ENCODE measurements around the gene OR2S2.
A peak's percentile ranks its signal among the peaks of the same experiment; 100 is the strongest.
"Not testable (repeated sequence)": the region's sequence is repeated elsewhere in the genome, so short reads cannot be mapped to it uniquely, and the experiment has no call there.

OR2S2 gene

DNA sequence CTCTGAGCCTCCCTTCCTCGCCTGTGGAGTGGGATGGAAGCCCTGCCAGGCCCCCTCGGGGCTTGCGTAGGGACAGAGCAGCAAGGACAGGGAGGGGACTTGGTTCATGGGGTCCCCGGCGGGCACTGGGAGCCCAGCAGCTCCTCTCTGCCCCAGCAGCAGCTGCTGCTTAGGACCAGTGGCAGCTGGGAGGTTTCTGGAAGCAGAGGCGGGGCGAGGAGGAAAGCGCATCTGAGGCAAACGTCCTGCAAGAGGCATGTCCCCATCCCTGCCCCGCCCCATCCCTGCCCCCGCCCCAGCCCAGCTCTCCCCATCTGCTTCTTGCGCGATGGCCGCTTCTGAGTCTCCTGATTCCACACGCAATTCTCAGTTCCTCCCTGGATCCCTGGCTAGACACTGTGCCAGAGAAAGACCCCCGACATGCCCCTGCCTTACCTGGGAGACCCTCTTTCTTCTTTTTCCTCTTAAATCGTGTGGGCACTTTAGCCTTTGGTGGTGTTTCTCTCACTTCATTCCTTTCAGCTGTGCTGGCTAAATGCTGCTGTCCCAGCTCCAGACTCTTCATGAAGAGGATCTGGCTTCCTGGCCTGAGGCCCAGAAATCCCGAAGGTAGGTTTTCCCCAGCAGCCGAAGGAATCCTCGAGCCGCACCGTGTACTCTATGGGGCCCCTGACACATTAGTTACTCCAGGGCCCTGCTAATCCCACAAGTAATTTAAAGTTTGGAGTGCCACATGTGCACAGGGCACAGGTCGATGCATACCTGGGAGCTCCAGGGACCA is 4.4 kb upstream of the OR2S2 start:
- no peak for DNase-seq (ENCODE audit: low read depth)

DNA sequence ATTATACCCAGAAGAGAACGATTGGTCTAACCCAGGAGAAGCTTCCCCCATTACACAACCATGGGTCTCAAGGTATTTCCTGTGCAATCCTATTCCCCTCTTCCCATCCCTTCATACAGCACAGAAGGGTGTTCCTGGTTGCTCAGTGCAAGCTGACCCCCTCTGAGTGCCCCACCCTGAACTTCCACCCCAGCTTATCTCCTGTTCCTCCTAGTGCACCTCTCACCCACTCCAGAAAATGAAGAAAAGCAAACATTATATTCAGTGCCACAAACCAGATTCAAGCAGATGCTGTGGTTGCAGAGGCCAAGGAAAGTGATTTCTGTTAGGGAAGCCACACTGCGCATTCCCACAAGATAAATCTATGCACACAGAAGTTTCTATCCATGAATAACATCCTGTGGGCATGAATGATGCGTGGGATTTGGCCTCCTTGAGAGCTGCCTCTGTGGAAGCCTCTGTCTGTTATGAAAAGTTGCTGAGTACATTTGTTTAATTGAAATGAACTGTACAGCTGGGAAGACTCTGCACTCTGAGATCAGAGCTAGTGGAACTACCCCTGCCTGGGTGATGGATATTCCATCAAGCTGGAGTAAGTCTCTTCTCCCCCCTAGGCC is 2.2 kb upstream of the OR2S2 start:
- DNase-seq (ENCODE audit: low read depth), result no peak

DNA sequence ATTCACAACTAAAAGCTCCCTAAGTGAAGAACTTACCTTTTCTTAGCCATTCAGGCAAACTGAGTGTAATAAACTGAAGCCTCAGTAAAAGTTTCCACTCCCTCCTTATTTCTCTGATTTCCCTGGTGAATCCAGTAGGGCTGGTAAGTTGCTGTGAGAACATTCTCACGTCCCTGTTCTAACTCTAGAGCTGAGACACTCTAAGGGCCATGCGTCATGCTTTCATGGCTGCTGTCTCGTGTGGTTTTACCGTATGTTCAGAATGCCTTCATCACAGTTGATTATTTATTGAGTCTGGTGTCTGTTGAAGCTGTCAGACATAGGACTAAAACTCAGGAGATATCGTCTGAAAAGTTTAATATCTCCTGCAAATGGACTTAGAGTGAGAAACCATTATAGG is 1.3 kb downstream of the OR2S2 start:
- no peak for DNase-seq (ENCODE audit: low read depth)

GRCh38 chr9:35954942-35955546 is 2.9 kb downstream of the OR2S2 start:
- peak; percentile 12 for DNase-seq (ENCODE audit: low read depth)

DNA sequence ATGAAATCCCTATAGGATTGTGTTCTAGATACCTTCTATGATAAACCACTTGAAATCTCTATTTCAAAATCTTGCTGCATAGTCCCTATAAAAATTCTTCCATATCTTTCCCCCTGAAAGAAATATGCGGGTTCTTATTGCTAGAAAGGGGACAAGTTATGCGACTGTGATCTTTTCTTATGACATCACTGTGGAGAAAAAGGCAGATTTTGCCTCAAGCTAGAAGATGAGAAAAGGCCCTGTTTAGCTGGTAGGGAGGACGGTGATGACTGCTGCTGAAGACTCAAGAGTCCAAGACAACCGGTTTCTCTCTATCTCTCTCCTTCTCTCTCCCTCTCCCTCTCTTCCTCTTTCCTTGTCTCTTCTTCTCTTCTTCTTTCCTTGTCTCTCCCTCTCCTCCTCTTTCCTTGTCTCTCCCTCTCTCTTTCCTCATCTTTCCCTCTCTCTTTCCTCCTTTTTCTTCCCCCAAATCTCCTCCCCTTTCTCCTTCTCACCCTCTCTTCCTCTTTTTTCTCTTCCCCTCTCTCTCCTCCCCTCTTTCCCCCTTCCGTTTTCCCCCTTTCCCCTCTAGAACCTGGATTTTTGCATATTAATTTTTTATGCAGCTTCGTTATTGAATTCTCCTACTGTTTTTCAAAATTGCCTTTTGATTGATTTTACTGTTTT is 5.3 kb downstream of the OR2S2 start:
- DNase-seq (ENCODE audit: low read depth), result no peak

DNA sequence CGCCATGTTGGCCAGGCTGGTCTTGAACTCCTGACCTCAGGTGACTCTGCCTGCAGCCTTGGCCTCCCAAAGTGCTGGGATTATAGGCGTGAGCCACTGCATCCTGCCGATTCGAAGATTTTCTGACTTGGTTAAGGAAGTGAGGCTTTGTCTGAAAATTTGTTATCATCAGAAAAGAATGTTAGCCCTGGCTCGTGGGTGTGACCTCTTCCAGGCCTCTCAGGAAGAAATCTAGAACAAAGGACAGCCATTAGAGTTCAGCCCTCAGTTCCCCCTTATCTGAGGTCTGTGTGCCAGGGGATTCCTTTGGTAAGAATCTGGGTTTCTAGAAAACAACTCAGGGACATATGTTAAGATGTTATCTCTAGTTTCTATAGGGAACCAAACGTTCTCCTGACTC is 6.2 kb downstream of the OR2S2 start:
- no peak for DNase-seq (ENCODE audit: low read depth)

- DNase-seq (ENCODE audit: low read depth), result no peak
These were observed 9.0 kb downstream of the OR2S2 start for GRCh38 chr9:35948901-35949318.

- DNase-seq (ENCODE audit: low read depth), result no peak
These were observed 9.5 kb downstream of the OR2S2 start for GRCh38 chr9:35948451-35948850.

DNA sequence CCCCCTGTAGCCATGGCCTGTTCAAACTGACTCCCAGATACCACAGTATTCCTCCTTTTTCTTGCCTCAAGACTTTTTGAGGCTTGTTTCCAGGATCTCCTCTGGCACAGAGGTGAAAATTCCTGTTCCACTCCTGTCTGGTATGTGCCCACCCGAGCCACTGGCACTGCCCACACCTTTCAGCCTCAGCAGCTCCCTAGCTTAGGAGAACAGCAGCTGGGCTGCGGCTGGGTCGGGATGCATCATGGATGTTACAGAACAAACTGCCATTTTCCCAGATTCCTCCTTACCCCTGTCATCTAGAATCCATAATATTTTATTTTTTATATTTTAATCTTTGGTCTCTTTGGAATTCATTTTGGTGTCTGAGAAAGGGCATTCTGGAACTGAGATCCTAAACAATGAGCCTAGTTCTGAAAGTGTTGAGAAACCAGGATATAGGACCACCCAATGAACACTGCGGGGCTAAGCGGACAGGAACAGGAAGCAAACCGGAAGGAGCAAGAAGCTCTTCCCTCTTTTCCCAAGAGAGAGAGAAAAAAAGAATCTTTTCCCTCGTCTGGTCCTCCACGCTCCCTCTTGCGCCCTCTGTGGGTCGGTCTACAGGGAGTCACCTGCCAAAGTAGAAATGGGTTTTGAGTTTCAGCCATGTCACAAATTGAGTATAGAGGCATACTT is 12.5 kb downstream of the OR2S2 start:
- peak; percentile 31 for DNase-seq (ENCODE audit: low read depth)

GRCh38 chr9:35944841-35945240 is 13.1 kb downstream of the OR2S2 start:
- no peak for DNase-seq (ENCODE audit: low read depth)

DNA sequence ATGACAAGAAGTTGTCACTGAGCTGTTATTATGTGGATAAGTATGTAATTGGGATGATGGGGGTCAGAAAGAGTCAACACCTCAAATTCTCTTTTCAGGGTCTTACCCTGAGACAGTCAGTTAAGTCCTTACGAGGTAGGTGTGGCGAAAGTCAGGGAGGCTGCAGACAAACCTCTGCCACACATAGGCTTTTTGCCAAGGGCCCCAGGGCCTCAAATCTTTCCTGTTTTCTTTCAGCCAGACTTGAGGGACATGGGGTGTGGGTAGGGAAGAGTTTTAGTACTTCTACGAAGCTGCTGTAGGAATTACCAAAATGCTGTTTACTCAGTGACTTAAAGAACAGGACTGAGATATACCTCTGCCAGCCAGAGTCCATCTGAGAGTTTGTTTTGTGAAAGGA is 13.8 kb downstream of the OR2S2 start:
- no peak for DNase-seq (ENCODE audit: low read depth)

DNA sequence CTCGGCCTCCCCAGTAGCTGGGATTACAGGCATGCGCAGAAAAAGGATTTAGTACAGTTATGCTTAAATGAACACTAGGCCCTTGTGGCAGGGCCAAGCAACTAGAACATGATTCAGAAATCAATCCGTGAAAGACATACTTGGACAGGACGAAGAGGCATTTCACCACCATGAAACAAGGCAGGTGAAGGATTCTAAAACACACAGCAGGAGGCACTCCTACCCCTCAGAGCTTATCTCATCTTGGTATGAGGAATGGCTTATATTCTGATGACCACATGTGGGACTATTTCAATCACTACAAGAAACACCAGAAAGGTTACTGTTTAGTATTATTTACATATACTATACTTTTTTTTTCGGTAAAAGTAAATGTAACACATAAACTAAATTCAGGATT is 15.7 kb downstream of the OR2S2 start:
- no peak for DNase-seq (ENCODE audit: low read depth)

GRCh38 chr9:35940458-35941407 is 17.2 kb downstream of the OR2S2 start:
- DNase-seq (ENCODE audit: low read depth), result no peak

DNA sequence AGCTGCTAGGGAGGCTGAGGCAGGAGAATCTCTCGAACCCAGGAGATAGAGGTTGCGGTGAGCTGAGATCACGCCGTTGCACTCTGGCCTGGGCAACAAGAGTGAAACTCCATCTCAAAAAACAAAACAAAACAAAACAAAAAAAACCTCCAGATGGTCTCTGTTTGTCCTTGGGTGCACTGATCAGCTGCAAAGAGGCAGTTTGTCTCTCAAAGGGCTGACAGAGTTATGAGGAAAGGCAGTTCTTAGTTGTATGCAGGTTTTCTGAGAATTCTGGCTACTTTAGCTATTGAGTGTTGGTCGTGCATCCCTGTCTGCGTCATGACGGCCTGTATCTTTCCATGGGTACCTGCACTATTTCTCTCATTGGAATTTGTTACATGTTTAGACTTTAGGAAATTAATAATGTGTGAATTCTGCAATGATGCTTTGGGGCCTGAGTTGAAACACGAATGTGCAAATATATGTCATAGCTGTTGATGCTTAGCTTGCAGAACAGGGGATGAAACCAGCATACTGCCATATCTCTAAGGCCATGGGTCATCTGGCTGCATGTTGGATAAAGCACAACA is 18.2 kb downstream of the OR2S2 start:
- no peak for DNase-seq (ENCODE audit: low read depth)

DNA sequence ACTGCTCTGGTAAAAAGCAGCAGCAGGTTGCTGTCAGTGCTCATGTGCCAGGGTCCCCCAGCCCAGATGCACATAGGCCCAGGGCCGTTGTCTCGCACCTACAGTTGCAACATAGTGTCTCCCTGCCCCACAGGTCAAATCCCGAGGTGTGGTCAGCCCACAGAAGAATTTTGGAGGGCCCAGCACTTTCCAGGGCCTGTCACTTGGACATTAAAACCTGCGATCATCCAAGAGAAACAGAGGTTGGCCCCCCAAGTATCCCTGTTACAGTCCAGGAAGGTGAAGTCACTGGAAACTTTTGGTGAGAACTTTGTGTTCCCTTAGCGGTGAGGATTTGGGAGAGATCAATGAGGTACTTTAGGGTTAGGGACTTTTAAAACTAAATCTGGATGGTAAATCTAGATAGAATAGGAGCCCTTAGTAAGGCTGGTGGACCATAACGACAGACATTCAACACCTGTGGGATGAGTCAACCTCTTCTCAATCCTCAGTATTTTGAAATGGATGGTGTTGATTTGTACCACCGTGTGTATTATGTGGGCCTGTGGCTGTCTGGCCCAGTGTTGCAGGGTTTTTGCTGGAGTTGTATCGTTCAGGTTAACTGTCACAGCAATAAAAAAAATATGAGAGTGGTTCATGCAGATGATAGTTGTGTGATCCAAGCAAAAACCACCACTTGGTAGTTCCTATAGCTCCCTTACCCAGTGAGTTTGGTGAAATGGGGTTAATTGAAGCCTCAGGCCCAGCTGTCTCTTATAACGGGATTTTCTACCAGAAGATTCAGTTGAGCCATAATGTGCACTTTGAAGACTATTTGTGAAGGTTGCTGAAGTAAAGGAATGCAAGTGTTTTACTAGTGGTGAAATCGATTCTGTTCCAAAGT is 19.2 kb downstream of the OR2S2 start:
- DNase-seq (ENCODE audit: low read depth), result no peak

- DNase-seq (ENCODE audit: low read depth), result no peak
These were observed 20.7 kb downstream of the OR2S2 start for GRCh38 chr9:35937227-35937626.

GRCh38 chr9:35935755-35936509 is 22.0 kb downstream of the OR2S2 start:
- DNase-seq (ENCODE audit: low read depth), result no peak

DNA sequence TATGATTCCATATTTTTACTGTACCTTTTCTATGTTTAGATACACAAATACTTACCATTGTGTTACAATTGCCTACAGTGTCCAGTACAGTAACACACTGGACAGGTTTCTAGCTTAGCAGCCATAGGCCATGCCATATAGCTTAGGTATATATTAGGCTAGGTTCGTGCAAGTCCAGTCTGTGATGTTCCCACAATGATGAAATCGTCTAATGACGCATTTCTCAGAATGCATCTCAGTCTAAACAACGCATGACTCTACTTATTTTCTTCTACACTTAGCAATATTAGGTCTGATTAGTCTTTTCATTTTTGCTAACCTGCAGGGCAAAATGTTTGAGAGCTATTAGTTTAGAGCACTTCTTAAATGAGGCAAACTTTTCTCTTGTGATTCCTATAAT is 22.7 kb downstream of the OR2S2 start:
- no peak for DNase-seq (ENCODE audit: low read depth)

GRCh38 chr9:35934069-35934468 is 23.9 kb downstream of the OR2S2 start:
- DNase-seq (ENCODE audit: low read depth), result not testable (repeated sequence)
